Occipital lobe (tissue), 2 donors: ENCODE results near the gene MGMT. TPM values are rescaled to one million over a fixed set of nuclear protein-coding genes. Genes with fewer than 3 reads are reported as not detected.

Source experiments
- DNase-seq: peaks from one replicate; lab custom pipeline; 2025; lab: John Stamatoyannopoulos, UW
- total RNA-seq: library from RNA; depleted of rRNA; stranded (reverse); fragments of >200 nt; gene quantifications from one replicate; pipeline ENCODE4 v1.2.3, GENCODE V29; 2014

MGMT gene
- total RNA-seq, 1 donor from 2014 or later, result 6.6 TPM

DNA sequence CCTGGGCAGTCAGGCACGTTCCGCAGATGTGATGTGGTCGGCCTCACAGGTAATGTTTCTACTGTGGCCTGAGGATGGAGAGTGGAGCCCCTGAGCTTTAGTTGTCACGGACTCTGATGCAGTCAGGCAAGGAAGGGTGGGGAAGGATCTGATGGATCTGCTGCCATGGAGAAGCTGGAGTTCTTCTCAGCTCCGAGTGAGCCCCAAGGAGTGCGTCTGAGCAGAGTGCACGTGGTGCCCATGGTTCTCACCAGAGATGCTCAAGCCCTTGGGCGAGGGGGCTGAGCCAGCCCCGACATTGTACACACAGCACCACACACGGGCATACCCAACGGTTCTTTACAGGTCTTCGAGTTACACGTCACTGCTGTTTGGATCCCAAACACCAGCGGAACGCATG is 304.5 kb downstream of the MGMT start:
- DNase-seq, result no peak

DNA sequence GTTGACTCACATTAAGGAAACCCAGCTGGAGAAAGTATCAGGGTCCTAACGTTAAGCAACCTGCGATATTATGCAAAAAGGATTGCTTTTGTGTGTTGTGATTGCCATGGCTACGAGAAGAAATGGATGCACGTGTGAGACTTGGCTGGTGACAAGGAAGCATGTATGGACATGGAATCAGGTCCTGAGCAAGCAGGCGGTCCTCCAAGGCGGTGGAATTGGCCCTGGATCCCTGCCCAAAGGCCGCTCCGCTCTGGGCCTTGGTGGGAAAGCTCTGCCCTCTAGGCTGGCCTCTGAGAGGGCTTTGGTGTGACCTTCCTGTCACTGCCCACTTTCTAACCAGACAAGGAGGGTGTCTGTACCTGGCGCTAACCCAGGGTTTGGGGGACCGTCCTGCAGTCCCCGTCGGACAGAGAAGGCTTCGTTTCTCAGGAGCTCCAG is 305.0 kb downstream of the MGMT start:
- DNase-seq, result no peak

DNA sequence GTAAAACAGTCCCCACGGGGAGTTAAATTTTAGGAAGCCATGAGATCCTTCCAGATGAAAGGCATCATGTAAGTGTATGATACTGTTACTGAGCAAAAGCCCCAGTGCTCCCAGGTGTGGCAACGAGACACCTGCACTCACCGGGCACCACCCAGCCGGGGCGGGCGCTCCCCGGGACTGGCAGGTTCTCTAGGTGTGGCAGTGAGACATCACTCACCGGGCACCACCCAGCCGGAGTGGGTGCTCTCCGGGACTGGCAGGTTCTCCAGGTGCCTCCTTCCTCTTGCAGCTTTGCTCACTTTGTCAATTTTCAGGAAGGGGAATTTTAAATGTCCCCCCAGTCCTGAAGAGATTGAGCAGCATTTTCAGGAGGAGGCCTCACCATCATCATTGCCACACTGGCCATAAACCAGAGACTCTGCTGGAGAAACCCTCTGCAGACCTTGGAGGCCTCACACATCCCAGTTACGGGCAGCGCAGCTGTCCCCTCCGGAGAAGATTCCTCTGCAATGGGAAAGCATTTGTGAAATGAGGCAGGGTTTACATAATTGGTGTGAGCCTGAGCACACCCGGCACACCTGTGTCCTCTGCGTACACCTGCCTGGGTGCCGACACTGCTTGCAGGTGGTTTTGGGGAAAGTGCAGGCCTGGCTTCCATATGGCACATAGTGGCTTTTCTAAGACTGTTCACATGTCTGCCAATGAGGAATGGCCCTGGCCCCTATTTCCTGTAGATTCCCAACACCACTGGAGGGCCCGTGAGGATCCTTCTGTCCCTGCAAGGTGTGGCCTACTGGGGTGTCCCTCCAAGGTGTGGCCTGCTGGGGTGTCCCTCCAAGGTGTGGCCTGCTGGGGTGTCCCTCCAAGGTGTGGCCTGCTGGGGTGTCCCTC is 305.7 kb downstream of the MGMT start:
- DNase-seq, result no peak

DNA sequence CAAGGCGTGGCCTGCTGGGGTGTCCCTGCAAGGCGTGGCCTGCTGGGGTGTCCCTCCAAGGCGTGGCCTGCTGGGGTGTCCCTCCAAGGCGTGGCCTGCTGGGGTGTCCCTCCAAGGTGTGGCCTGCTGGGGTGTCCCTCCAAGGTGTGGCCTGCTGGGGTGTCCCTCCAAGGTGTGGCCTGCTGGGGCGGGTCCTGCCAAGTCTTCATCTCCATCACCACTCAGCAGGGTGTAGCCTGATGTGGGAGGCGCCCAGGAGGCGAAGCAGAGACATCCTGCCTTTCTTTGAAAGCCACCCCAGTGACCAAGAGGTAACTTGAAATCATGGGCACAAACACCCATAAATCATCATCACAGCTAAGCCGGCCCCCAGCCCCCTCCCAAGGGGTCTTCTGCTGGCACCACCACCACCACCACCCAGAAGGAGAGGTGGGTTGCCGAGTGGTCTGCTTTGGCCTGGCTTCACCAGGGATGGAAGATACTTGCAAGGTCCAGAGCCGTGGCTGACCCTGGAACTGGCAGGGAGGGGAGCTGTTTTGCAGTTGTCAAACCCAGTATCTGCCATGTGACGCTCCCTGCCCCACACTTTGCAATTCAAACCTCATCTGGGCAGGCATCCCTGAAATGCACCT is 306.4 kb downstream of the MGMT start:
- no peak for DNase-seq

DNA sequence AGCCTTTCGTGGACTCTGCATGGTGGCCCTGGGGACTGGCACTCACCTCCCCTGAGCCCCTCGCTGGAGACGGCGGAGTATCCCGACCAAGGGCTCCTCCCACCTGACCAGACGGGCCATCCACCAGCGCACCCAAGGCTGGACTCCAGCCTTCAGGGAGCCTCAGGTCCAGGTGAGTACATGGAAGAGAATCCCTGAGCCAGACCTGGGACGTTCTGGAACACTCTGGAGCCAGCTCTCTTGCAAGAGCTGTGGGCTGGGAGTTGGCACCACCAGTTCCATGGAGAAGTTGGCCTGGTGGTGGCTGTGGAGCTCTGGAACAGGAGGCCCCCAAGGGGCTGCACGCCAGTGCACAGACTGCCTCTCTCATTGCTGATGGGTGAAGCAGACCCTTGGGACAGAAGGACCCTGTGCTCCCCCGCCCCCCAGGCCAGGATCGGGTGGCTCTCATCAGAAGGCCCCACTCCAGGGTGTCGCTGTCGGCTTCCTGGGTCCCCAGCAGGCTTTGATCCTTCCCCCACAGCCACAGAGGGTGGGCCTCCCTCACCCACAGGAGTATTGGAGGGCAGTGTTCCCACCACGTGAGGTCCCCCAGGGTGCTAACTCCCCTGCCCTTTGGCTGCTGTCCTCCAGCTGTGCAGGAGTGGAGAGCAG is 307.2 kb downstream of the MGMT start:
- no peak for DNase-seq

DNA sequence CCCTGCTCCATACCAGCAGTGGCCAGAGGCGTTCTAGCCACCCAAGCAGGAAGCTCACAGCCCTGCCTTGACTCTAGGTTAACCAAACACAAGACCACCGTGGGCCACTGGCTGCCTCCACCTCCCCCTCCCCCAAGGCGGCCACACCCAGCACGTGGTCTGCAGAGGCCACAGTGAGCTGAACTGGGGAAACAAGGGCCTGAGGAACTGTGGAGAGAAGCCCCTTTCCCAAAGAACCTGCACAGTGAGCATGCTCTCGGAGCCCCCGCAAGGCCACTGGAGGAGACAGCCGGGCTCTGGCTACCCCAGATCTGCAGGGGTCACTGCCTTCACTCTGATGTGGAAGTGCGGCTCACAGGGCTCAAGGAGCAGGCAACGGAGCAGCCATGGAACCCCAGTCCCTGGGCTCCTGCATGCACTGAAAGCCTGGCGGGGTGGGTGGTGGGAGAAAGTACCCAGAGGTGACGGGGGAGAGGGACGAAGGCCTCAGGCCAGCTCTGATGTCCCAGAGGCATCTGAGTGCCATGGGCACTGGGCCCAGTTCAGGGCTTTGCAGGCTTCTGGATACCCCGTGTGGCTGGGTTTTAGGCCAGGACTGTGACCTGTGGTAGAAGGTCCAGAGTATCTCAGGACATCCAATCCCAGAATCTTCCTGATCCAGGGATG is 307.8 kb downstream of the MGMT start:
- DNase-seq, result no peak

DNA sequence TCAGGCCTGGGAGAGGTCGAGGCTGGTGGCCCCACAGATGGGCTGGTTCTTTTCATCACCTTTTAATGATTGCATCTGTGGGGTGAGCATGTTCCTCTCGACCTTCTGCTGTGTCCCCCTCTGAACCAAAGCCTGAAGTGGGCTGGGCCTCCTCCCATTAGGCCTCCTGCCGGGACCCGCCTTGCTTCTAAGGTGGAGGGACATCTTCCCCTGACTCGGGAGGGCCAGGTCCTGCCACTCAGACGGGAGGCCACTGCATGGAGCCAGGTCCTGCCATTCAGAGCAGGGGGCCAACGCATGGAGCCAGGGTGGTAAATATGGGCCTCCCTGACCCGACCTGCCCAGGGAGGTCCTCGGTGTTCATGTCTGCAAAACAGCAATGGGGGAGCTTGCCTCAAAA is 308.6 kb downstream of the MGMT start:
- DNase-seq, result no peak

DNA sequence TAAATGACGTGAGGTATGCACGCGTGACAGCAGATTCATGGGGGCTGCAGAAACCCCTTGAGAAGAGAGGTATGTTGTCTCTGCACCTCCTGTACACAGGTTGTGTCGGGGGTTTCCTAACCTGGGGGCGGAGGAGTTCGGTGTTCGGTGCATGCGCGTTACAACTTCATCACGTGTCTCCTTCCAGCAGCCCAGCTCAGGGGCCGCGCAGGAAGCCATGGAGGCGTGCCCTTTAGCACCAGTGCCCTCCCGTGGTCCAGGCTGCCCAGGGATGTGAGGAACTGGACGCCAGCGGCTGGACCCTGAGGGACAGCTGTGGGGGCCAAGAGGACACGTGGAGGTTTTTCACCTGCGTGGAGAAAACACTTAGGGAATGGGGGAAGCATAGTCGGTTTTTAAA is 310.6 kb downstream of the MGMT start:
- DNase-seq, result no peak

DNA sequence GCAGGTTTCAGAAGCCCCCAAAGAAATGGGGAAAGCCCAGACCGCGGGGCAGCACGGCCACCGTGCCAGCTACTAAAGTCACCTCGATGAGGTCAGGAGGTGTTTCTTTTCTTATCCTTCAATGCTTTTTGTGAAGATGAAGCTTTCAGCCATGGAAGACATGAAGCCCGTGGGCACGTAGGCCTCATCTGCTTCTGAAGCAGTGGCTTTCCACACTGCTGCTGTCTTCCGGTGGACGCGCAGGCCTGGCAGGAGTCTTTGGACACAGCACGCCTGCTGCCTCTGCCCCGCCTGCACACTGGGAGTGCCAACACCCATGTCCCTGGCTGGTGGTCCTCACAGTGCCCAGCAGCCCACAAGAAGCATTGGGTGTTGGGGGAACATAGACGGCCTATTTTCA is 311.5 kb downstream of the MGMT start:
- DNase-seq, result no peak

DNA sequence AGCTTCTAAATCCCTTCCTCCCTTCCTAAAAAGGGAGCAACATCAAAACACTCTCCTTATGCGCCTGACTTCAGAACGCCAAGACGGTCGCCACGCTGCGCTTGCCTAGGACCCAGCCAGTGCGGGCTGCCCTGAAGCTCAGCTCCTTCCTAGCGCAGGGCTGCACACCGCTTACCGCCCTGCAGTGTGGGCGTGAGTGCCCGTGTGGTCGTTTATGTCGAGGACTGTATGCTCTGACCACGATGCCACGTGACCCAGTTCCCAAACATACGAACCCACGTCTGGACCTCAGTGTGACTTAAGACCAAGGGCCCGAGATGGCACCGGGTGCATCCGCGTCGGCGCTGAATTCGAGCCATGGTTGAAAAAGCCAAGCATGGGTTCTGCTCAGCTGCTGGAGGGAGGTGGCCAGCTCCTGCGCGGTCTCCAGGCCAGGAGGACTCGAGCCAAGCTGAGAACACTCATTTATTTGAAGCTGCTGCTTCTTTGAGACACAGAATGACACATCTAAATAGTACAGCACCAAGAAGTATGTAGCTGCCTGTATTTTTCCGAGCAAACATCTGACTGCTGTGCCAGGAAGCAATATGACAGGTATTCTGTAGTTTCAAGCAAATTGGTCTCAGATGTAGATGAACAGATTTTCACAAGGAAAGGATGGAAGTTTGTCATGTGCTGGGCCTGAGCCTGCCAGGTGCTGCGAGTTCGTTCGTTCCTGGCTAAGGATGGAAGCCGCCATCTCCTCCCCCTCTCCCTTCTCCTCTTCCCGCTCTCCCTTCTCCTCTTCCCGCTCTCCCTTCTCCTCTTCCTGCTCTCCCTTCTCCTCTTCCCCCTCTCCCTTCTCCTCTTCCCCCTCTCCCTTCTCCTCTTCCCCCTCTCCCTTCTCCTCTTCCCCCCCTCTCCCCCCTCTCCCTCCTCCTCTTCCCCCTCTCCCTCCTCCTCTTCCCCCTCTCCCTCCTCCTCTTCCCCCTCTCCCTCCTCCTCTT is 312.4 kb downstream of the MGMT start:
- no peak for DNase-seq

DNA sequence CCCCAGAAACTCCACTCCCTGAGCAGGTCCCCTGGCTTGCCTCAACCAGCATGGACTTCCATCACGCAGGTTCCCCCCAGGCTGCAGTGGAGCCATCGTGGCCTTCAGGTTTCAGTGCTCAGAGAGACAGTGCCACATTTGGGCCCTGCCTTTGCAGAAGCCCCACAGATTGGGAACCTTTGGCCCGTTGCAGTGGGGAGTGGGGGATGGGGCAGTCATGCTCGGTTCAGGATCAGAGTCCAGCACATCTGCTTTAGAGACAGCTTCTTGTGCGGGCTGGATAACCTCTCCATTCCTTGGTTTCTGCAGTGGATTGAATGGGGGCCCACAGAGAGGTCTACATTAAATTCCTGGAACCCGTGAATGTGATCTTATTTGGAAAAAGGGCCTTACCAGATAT is 313.2 kb downstream of the MGMT start:
- no peak for DNase-seq

DNA sequence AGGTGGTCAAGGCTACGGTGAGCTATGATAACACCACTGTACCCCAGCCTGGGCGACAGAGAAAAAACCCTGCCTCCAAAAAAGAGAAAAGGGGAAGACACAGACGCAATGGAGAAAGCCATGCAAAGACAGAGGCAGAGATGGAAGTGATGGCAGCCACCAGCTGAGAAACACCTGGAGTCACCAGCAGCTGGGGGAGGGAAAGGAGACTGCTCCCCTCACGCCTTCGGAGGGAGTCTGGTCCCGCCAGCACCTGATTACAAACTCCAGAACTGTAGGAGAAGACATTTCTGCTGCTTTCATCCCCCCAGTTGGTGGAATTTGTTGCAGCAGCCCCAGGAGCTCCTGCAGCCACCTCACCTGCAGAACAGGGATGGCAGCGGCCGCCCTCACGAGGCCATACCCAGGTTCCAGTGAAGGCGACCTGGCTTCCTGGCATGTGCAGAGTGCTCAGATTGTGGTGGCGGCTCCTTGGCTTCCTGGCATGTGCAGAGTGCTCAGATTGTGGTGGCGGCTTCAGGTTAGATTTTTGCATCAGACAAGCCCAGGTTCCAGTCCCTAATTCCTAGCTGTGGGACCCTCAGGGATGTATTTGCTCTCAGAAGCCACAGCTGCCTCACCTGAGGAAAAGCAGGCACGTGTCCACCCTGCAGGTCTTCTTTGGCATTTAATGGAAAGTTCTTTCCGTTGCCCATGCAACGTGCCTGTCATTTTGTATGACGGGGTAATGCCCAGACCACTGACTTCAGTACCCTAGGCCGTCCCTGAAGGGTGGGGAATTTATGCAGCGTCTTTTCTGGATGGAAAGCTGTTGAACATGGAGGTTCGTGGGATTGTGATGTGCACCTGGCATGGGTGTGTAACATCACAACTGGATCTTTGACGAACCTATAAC is 314.1 kb downstream of the MGMT start:
- DNase-seq, result no peak

DNA sequence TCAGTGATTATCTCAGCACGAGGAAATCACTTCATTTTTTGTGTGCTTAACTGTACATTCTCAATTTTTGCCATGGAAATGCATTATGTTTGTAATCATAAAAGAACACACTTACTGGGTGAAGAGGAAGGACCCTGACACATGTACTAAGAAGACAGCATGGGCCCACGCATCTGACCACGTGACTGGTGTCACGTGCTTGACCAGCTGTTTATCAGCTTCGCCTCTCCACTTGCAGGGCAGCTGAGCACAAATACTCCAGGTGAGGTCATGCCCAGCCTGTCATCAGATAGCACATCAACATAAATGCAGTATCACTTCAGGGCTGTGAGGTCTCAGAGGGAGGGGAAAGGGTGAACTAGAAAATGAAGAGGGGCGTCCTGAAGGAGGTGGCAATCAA is 317.2 kb downstream of the MGMT start:
- DNase-seq, result no peak

DNA sequence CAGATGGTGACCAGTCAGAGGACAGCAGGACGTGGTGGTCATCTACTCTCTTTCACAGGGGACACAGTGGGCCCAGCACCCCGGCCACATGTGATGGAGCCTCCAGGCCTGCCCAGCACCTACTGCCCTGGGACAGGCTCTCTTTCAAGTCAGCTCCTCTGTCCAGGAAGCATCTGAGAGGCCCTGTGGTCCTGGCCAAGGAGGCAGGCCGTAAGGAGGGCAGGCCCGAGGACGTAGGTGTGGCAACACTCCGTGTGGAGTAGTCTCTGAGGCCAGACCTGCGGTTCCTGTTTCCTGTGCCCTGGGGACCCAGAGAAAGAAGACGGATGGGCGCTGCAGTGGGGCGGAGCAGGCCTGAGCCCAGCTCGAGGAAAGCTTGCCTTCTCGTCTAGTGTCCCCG is 317.9 kb downstream of the MGMT start:
- DNase-seq, result no peak

DNA sequence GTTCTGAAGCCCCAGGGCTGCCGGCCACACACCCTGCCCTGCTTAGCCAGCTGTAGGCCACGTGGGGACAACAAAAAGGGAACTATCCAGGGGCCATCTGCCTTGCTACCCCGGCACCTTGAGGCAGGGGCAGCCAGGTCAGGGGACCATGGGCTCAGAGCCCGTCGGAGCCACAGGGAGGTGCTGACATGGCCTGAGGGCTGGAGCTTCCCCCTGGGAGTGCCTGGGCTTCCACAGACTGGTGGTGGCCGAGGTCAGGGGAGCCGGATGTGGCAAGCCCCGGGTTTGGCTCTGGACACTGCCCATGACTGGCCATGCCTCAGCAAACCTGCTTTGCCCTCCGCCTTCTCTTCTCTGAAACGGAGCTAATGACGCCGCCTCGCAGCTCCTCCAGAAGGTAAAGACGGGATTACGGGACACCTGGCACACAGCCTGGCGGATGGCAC is 318.5 kb downstream of the MGMT start:
- DNase-seq, result no peak

DNA sequence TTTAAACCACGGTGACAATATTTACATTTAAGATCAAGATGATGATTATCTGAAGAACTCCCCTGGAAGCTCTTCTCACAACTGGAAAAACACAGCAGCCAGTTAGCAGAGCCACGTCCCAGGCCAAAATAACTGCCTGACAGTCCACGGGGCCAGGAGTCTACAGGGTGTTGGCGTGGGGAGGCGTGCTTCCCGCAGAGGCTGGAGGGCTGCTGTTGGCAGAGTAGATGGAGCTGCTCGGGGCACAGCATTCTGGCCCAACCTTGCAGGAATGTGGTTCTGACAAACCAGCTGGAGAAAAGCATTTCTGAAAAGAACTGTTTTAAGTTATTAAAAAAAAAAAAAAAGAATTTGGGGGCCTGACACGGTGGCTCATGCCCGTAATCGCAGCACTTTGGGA is 319.2 kb downstream of the MGMT start:
- DNase-seq, result no peak

DNA sequence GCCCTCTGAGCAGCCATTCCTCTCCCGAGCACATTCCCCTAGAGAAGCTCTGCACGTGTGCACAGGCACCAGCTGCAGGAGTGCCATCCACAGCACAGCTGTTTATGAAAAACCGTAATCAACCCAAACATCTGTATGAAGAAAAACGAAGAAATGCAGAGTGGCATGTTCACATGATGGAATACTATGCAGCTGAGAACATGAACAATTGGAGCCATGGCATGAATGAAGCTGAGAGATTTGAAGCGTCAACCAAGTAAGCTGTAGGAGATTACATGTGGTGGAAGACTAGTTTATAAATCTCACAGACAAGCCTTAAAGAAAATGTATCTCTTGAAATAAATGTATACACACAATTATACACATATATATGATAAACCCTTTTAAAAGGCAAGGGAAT is 320.5 kb downstream of the MGMT start:
- DNase-seq, result no peak

DNA sequence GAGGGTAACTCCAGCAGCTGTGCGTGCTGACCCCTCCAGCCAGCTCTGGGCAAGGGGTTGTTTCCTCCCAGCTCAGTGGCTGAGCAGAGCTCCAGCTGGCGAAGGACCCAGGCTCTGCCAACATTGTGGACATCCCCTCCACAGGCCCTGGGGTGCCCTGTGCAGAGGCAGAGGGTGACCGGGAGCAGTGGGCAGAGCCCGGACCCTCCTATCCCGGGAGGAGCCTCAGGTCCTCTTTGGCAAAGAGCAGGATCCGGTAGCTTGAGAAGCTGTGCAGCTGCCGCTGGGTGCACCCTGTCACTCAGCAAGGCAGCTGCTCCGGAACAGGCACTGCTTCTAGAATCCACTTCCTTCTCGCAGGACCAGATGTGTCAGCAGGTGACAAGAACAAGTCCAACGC is 321.2 kb downstream of the MGMT start:
- no peak for DNase-seq

DNA sequence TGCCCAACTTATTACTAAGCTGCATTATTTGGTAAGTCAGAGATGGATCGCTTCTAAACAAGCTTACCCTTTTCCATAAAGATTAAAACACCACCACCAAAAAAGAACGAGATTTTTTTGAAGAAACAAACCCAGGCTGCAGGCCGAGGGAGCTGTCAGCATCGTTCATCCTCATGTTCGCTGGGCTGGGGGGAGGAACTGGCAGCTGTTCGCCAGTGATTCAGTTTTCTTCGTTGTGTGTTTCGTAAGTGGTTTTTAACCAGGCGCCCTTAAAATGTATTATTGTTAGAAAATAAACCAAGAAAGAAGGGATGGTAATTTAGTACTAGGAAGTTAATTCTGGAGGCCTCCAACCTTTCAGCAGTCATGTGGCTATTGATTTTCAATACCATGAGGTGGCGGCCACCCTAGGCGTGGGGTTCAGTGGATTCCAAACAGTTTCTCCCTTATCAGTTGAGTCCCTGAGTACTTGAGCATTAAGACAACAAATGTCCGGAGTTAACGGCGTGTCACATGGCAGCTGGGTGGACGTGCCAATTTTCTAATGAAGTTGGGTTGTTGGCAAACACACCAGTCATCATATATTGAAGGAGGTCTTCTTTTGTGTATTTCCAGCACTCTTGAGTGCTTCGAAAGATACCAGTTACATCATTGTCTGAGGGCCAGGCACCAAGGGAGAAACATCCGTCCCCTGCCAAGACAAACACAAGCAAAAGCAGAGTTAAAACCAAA is 323.8 kb downstream of the MGMT start:
- DNase-seq, result no peak
